Common myeloid progenitor, CD34-positive (primary cell): Measurements from ENCODE around the gene CDH13.

Source experiments
- CTCF ChIA-PET: fragments of 350-600 bp; sonication (Branson Sonifier 250); formaldehyde crosslinking; loops from one replicate; lab custom pipeline; 2021; ENCODE audit warnings: antibody characterized with exemption; lab: Charles Lee
- POLR2A ChIA-PET: fragments of 350-600 bp; sonication (Branson Sonifier 250); formaldehyde crosslinking; loops from one replicate; lab custom pipeline; 2021; ENCODE audit warnings: antibody characterized with exemption; lab: Charles Lee
- DNase-seq, 3 donors: peaks; one replicate each; pipeline versions ENCODE4 v3.0.0 to v3.0.0-alpha.2; 2013
- H3K27ac ChIP-seq, 2 experiments: 1 replicate in 1 of 2; 2 replicates in 1 of 2; pipeline ENCODE4 v1.7.0; 2013; ENCODE audit warnings: inconsistent platforms in 2 of 2, low read length in 2 of 2, mild to moderate bottlenecking in 2 of 2, low read depth in 1 of 2, moderate library complexity in 1 of 2; ENCODE audit not compliant: severe bottlenecking in 2 of 2, insufficient read depth in 1 of 2, poor library complexity in 1 of 2
- H3K27me3 ChIP-seq, 5 experiments: replicated peaks in 2 of 5; 1 replicate in 3 of 5; 2 replicates in 2 of 5; pipeline versions ENCODE4 v1.6.1 to v1.7.0; 2013; ENCODE audit warnings: low read length in 4 of 5, mild to moderate bottlenecking in 2 of 5, moderate library complexity in 2 of 5, inconsistent platforms in 1 of 5; ENCODE audit not compliant: insufficient read depth in 5 of 5, control insufficient read depth in 4 of 5
- H3K36me3 ChIP-seq, 4 experiments: 1 replicate in 2 of 4; 2 replicates in 2 of 4; pipeline versions ENCODE4 v1.6.1 to v1.7.0; 2013; ENCODE audit warnings: low read length in 3 of 4, control low read depth in 1 of 4, mild to moderate bottlenecking in 1 of 4; ENCODE audit not compliant: control insufficient read depth in 4 of 4, insufficient read depth in 4 of 4
- H3K4me1 ChIP-seq, 4 experiments: 1 replicate in 3 of 4; 2 replicates in 1 of 4; pipeline versions ENCODE4 v1.6.1 to v1.7.1; 2013; ENCODE audit warnings: low read length in 3 of 4, mild to moderate bottlenecking in 3 of 4, control low read depth in 1 of 4, inconsistent platforms in 1 of 4, moderate library complexity in 1 of 4; ENCODE audit not compliant: control insufficient read depth in 4 of 4, insufficient read depth in 4 of 4; ENCODE audit errors: control extremely low read depth in 1 of 4
- H3K4me3 ChIP-seq, 7 experiments: 1 replicate in 4 of 7; 2 replicates in 3 of 7; pipeline versions ENCODE4 v1.5.1 to v1.7.0; 2013; ENCODE audit warnings: mild to moderate bottlenecking in 7 of 7, low read length in 6 of 7, moderate library complexity in 6 of 7, inconsistent platforms in 2 of 7, low read depth in 2 of 7, control low read depth in 1 of 7; ENCODE audit not compliant: insufficient read depth in 4 of 7, control insufficient read depth in 1 of 7; ENCODE audit errors: extremely low read depth in 1 of 7
- H3K9me3 ChIP-seq, 5 experiments: 1 replicate in 4 of 5; 2 replicates in 1 of 5; pipeline versions ENCODE4 v1.6.1 to v1.7.1; 2013; ENCODE audit warnings: low read length in 4 of 5, mild to moderate bottlenecking in 2 of 5, inconsistent platforms in 1 of 5, low read depth in 1 of 5, moderate library complexity in 1 of 5; ENCODE audit not compliant: control insufficient read depth in 4 of 5, insufficient read depth in 2 of 5; ENCODE audit errors: control extremely low read depth in 1 of 5
- WGBS: methylation state at CpG from one replicate; pipeline ENCODE4 v1.1.5; 2013; ENCODE audit not compliant: insufficient coverage; 5-methylcytosine and 5-hydroxymethylcytosine counted together

The CDH13 gene

GRCh38 chr16:83807710-83808572 is 1181.2 kb downstream of the CDH13 start, which contains the start of gene HSBP1:
HSBP1 (plus strand) TSS chr16:83807978; CDS start chr16:83808077, 99 bp downstream.
- peaks cover 10 to 27% (median 21%) of the 10 kb centered on the region in 4 experiments for H3K36me3 ChIP-seq
- ChIA-PET POLR2A (no interaction called here), CTCF (interaction anchor here (1.2 kb wide), 1 partner anchor 281 kb away, joined by 3 read pairs; no protein-coding TSS in a partner anchor)
- DNase-seq, result peak; percentile 88 to 91 (median 91)
- H3K27ac ChIP-seq, result peak within 1 kb of the TSS; percentile 81 to 90
- no peaks in the 10 kb centered on the region for H3K27me3 ChIP-seq
- H3K4me1 ChIP-seq, result peaks cover 12 to 38% (median 32%) of the 10 kb centered on the region in 4 experiments
- H3K9me3 ChIP-seq, result no peaks in the 10 kb centered on the region
- peak within 1 kb of the TSS; percentile 79 to 93 (median 88) for H3K4me3 ChIP-seq
- WGBS, result under 1% methylated on average over 63 of the region's 76 CpGs

GRCh38 chr16:83808573-83809014 is 1181.8 kb downstream of the CDH13 start:
- WGBS, result 36% methylated on average over 11 of the region's 11 CpGs

GRCh38 chr16:83809092-83809491 is 1182.3 kb downstream of the CDH13 start:
- WGBS, result 96% methylated on average over 10 of the region's 13 CpGs
- no peak for DNase-seq
- H3K27ac ChIP-seq, result peak overlapping the region in 1 of 2 experiments; percentile 90
- ChIA-PET POLR2A (no interaction called here), CTCF (no interaction called here)
- H3K27me3 ChIP-seq, result no peaks in the 10 kb centered on the region
- H3K4me1 ChIP-seq, result peaks cover 19 to 47% (median 36%) of the 10 kb centered on the region in 4 experiments
- peaks cover 11 to 30% (median 26%) of the 10 kb centered on the region in 4 experiments for H3K36me3 ChIP-seq
- H3K4me3 ChIP-seq, result peak overlapping the region in 6 of 7 experiments; percentile 86 to 93 (median 89)
- H3K9me3 ChIP-seq, result no peaks in the 10 kb centered on the region

More at GRCh38 chr16:83808573-83809014, 1181.8 kb downstream of the CDH13 start:
- Histone ChIP-seq H3K36me3 (peaks cover 11 to 30% (median 26%) of the 10 kb centered on the region in 4 experiments), H3K27me3 (no peaks in the 10 kb centered on the region), H3K9me3 (no peaks in the 10 kb centered on the region), H3K4me1 (peaks cover 14 to 42% (median 35%) of the 10 kb centered on the region in 4 experiments), H3K27ac (peak overlapping the region; percentile 81 to 90), H3K4me3 (peak overlapping the region; percentile 79 to 93 (median 88))
- ChIA-PET CTCF (interaction anchor here (1.2 kb wide), 1 partner anchor 280 kb away, joined by 3 read pairs; no protein-coding TSS in a partner anchor), POLR2A (no interaction called here)
- no peak for DNase-seq

GRCh38 chr16:83810901-83811300 is 1184.1 kb downstream of the CDH13 start:
- H3K27me3 ChIP-seq, result no peaks in the 10 kb centered on the region
- peaks cover 11 to 30% (median 26%) of the 10 kb centered on the region in 4 experiments for H3K36me3 ChIP-seq
- ChIA-PET CTCF (no interaction called here), POLR2A (no interaction called here)
- H3K4me3 ChIP-seq, result no peak overlapping the region
- H3K4me1 ChIP-seq, result peaks cover 19 to 44% (median 31%) of the 10 kb centered on the region in 4 experiments
- H3K9me3 ChIP-seq, result no peaks in the 10 kb centered on the region
- no peak for DNase-seq
- WGBS, result no CpG with 5 or more reads among the region's 1 CpG
- H3K27ac ChIP-seq, result peak overlapping the region in 1 of 2 experiments; percentile 28

GRCh38 chr16:83813823-83814658 is 1187.3 kb downstream of the CDH13 start:
- no peaks in the 10 kb centered on the region for H3K9me3 ChIP-seq
- 90% methylated on average over 13 of the region's 13 CpGs for WGBS
- H3K36me3 ChIP-seq, result peaks cover 11 to 30% (median 25%) of the 10 kb centered on the region in 4 experiments
- ChIA-PET CTCF (interaction anchor here (1.2 to 6.3 kb wide), 2 partner anchors 11 to 25 kb away, joined by 4 to 41 read pairs; no protein-coding TSS in a partner anchor), POLR2A (no interaction called here)
- H3K27me3 ChIP-seq, result peaks cover 0 to 2% (median 0%) of the 10 kb centered on the region in 5 experiments
- peak in 2 of 3 donors; percentile 78 to 81 for DNase-seq
- peak overlapping the region; percentile 9 to 54 for H3K27ac ChIP-seq
- no peak overlapping the region for H3K4me3 ChIP-seq
- H3K4me1 ChIP-seq, result peaks cover 2 to 20% (median 11%) of the 10 kb centered on the region in 4 experiments

GRCh38 chr16:83814659-83814985 is 1187.9 kb downstream of the CDH13 start:
- Histone ChIP-seq H3K27me3 (peaks cover 0 to 2% (median 0%) of the 10 kb centered on the region in 5 experiments), H3K4me3 (no peak overlapping the region), H3K27ac (no peak overlapping the region), H3K9me3 (no peaks in the 10 kb centered on the region), H3K36me3 (peaks cover 11 to 30% (median 24%) of the 10 kb centered on the region in 4 experiments), H3K4me1 (peaks cover 0 to 18% (median 10%) of the 10 kb centered on the region in 4 experiments)
- no peak for DNase-seq
- ChIA-PET POLR2A (no interaction called here), CTCF (interaction anchor here (1.2 to 6.3 kb wide), 2 partner anchors 11 to 25 kb away, joined by 4 to 41 read pairs; no protein-coding TSS in a partner anchor)
- 100% methylated on average over 1 of the region's 4 CpGs for WGBS
